Psoas muscle (tissue), 8 donors: ENCODE data around the gene HTR3D. TPM values are rescaled to one million over a fixed set of nuclear protein-coding genes. Genes with fewer than 3 reads are reported as not detected.
A peak's percentile ranks its signal among the peaks of the same experiment; 100 is the strongest.

Experiments
- ATAC-seq, 4 donors: fragments of 200-7000 bp; cut with Tn5 transposase; one replicate each; pipeline ENCODE4 v1.9.1; 2020; ENCODE audit warnings: moderate library complexity in 3 of 4, mild to moderate bottlenecking in 2 of 4
- DNase-seq, 2 donors: peaks; one replicate each; pipeline ENCODE4 v3.0.0-alpha.2; 2020
- H3K27ac ChIP-seq: fragments of 200-600 bp; one replicate; pipeline ENCODE4 v1.8.0; 2022
- H3K27me3 ChIP-seq, 3 donors: fragments of 200-600 bp in 1 of 3; one replicate each; pipeline versions ENCODE4 v1.6.1 to v1.8.0; 2013 to 2022; ENCODE audit warnings: low read length in 2 of 3, mild to moderate bottlenecking in 2 of 3, moderate library complexity in 1 of 3; ENCODE audit not compliant: insufficient read depth in 3 of 3
- H3K36me3 ChIP-seq, 2 donors: fragments of 200-600 bp in 1 of 2; one replicate each; pipeline versions ENCODE4 v1.6.1 to v1.8.0; 2013 to 2022; ENCODE audit warnings: low read depth in 1 of 2, mild to moderate bottlenecking in 1 of 2, moderate library complexity in 1 of 2; ENCODE audit not compliant: insufficient read depth in 1 of 2
- H3K4me1 ChIP-seq: fragments of 200-600 bp; one replicate; pipeline ENCODE4 v1.8.0; 2022
- H3K4me3 ChIP-seq: fragments of 200-600 bp; one replicate; pipeline ENCODE4 v1.8.0; 2022; ENCODE audit warnings: mild to moderate bottlenecking
- H3K9me3 ChIP-seq: fragments of 200-600 bp; one replicate; pipeline ENCODE4 v1.8.0; 2022
- WGBS, 3 donors: extraction: QIAGEN DNeasy Blood & Tissue Kit; methylation state at CpG; one replicate each; pipeline versions ENCODE4 v1.1.6 to v1.1.7; 2013; 5-methylcytosine and 5-hydroxymethylcytosine counted together
- intact Hi-C, 2 donors: fragments of 100-400 bp; cut with DNase I; formaldehyde crosslinking; loops; one replicate each; pipeline versions ENCODE4 v1.11.0 to v1.14.2; 2022
- polyA plus RNA-seq, 3 donors: library from polyadenylated mRNA; stranded (reverse); fragments of 200-250 nt; gene quantifications; one replicate each; pipeline ENCODE4 v1.2.3, GENCODE V29; 2013
- total RNA-seq, 4 donors: library from RNA; stranded (reverse); fragmentation: NEBNext Ultra II Directional in 2 of 4; extraction: Animal tissue kit (Norgen Biotek cat#: 25700) in 2 of 4; gene quantifications; one replicate each; pipeline versions ENCODE4 v1.2.1 to v1.2.4, GENCODE V29; 2021 to 2023
- TF ChIP-seq, protein P1 (sequence below): fragments of 200-600 bp; IDR thresholded peaks from one replicate; pipeline ENCODE4 v1.8.0; 2022; ENCODE audit warnings: antibody characterized with exemption
- donor health status: healthy with polysubstance abuse.
- donor health status: DM: no; HTN: no; CAD: no; lungs with moderate emphysema.
- donor health status: Bipolar disorder and iron deficiency.
- donor health status: healthy.
- donor health status: DM: yes; HTN: yes; CAD: no.
- donor health status: DM: no; HTN: no; CAD: no.
- donor health status: DM: no; HTN: no; CAD: no.
- donor health status: DM: yes; HTN: yes; CAD: no.

The HTR3D gene
- total and polyA plus RNA-seq, 7 donors, result not detected

DNA sequence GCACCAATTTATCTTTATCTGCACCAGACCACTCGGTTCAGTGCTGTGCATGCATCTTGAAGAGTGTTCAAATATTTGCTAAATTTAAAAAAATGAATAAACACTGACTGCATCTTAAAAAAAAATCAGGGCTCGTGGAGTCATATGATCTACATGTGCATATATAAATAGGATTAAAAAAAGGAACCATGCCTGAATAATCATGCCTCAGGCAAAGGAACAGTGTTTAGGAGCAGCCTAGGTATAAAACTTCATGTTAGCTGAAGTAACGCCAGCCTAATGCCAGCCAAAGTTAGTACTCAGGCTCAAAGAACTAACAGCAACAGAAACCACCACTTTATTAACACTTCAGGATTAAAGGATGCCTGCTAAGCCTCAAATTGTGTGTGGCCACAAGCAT lies 23.4 kb upstream of the HTR3D start:
- 48 to 79% (median 65%) methylated on average over 3 of the region's 3 CpGs for WGBS, 3 donors
- TF ChIP-seq, protein P1, sequence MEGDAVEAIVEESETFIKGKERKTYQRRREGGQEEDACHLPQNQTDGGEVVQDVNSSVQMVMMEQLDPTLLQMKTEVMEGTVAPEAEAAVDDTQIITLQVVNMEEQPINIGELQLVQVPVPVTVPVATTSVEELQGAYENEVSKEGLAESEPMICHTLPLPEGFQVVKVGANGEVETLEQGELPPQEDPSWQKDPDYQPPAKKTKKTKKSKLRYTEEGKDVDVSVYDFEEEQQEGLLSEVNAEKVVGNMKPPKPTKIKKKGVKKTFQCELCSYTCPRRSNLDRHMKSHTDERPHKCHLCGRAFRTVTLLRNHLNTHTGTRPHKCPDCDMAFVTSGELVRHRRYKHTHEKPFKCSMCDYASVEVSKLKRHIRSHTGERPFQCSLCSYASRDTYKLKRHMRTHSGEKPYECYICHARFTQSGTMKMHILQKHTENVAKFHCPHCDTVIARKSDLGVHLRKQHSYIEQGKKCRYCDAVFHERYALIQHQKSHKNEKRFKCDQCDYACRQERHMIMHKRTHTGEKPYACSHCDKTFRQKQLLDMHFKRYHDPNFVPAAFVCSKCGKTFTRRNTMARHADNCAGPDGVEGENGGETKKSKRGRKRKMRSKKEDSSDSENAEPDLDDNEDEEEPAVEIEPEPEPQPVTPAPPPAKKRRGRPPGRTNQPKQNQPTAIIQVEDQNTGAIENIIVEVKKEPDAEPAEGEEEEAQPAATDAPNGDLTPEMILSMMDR, result no peak
- ATAC-seq (no peak), DNase-seq (no peak)
- peaks cover 3 to 53% of the 10 kb centered on the region in 2 donors for H3K36me3 ChIP-seq
- peaks cover 58% of the 10 kb centered on the region for H3K4me1 ChIP-seq
- intact Hi-C loops, result no loop called here
- peak overlapping the region; percentile 84 for H3K27ac ChIP-seq
- H3K27me3 ChIP-seq, result no peaks in the 10 kb centered on the region
- H3K9me3 ChIP-seq, result no peaks in the 10 kb centered on the region
- H3K4me3 ChIP-seq, result no peak overlapping the region

DNA sequence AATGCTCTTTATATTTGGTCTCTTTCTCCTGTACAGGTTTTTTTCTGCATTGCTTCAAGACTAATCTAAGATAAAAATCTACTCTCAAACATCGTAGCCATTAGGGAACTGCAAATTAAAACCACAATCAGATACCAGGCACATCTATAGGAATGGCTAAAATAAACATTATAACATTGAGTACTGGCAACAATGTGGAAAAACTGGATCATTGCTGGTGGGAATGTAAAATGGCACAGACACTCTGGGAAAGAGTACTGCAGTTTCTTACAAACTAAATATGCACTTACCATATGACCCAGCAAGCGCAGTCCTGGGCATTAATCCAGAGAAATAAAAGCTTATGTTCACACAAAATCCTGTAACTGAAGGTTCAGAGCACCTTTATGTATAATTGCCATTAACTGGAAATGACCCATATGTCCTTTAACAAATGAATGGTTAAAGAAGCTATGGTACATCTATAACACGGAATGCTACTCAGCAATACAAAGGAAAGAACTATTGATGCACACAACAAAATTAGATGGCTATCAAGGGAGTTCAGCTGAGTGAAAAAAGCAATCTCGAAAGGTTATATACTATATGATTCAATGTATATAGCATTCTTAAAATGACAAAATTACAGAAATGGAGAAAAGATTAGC lies 20.2 kb upstream of the HTR3D start:
- Histone ChIP-seq H3K36me3 (peaks cover 3 to 65% of the 10 kb centered on the region in 2 donors), H3K4me3 (no peak overlapping the region), H3K27ac (no peak overlapping the region), H3K4me1 (peaks cover 44% of the 10 kb centered on the region), H3K9me3 (no peaks in the 10 kb centered on the region), H3K27me3 (no peaks in the 10 kb centered on the region)
- WGBS, 3 donors, result 55 to 95% (median 90%) methylated on average over 4 of the region's 4 CpGs
- no peak for DNase-seq
- TF ChIP-seq, protein P1, result no peak
- intact Hi-C loops, result loop anchor here in 1 of 2 donors (10.0 kb wide), 1 partner anchor 163 kb away; the partner anchor contains the start of gene AP2M1
- no peak for ATAC-seq

DNA sequence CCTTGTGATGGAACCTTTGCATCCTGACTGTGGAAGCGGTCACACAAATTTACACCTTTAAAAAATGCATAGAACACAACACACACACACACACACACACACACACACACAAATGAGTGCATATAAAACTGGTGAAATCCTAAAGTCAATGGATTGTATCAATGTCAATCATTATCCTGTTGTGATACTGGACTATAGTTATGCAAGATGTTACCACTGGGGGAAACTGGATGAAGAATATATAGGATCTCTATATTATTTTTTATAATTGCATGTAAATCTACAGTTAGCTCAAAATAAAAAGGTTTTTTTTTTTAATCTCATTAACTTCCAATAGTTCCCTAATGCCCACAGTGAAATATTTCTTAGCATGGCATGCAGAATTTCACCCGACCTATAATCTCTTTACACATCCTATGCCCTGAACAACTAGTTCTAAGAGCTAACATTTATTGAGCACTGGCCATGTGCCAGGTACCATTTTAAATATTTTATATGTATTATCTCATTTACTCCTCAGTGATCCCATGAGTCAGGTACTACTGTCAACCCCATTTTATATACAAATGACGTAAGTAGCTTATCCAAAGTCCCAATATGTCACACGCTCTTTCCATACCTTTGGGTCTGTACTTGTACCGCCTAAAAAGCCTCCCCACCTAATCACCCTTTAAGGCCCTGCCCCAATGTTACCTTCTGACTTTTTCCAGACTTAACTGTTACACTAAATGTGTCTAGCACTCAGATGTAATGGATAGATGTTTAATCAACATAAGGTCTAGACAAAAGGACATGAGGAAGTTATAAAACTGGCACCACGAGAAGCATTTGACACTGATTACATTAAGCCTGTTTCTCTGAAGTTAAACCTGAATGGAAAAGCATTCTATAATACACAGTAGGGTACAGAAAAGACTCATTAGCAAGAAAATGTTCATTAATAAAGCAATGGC lies 19.3 kb upstream of the HTR3D start:
- Histone ChIP-seq H3K9me3 (no peaks in the 10 kb centered on the region), H3K4me1 (peaks cover 44% of the 10 kb centered on the region), H3K27ac (peak overlapping the region; percentile 33), H3K4me3 (peak overlapping the region; percentile 96), H3K27me3 (no peaks in the 10 kb centered on the region), H3K36me3 (peaks cover 3 to 65% of the 10 kb centered on the region in 2 donors)
- no peak for DNase-seq
- TF ChIP-seq, protein P1, result no peak
- intact Hi-C loops, result loop anchor here in 1 of 2 donors (10.0 kb wide), 1 partner anchor 163 kb away; the partner anchor contains the start of gene AP2M1
- WGBS, 3 donors, result 84 to 91% (median 85%) methylated on average over 6 of the region's 6 CpGs
- ATAC-seq, result no peak

DNA sequence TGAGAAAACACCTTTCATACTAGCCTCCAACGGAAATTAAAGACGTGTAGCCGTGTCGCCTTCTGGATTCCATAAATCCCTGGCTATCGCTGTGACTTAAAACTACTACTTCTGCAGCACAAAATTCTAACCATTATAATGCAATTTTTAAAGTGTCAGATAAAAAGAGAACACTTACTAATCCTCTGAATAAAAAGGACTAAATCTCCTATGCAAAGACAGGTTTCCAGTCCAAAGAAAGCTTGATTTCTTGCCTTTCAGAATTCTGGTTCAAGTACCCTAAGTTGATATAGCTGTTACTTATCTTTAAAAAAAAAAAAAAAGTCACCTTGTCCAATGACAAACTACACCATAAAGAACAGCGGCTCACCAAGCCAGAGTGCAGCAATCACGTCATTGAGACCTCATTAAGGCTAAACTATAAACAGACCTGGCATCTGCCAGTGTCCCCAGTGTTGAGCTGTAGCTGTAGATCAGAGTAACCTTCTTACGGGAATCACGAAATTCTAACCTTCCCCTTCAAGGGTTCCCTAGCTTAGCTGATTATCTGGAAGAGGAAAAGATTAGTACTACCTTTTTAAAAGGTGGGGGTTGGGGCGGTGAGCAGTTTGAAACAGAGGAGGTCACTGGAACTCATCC lies 16.0 kb upstream of the HTR3D start:
- Histone ChIP-seq H3K27ac (peak overlapping the region; percentile 89), H3K27me3 (no peaks in the 10 kb centered on the region), H3K4me1 (peaks cover 37% of the 10 kb centered on the region), H3K9me3 (no peaks in the 10 kb centered on the region), H3K36me3 (peaks cover 0 to 37% of the 10 kb centered on the region in 2 donors), H3K4me3 (peak overlapping the region; percentile 96)
- 26 to 40% (median 29%) methylated on average over 10 of the region's 10 CpGs for WGBS, 3 donors
- peak; percentile 37 to 69 for DNase-seq
- ATAC-seq, result peak; percentile 71 to 79 (median 76)
- TF ChIP-seq, protein P1, result no peak
- intact Hi-C loops, result loop anchor here (2.0 to 10.0 kb wide), 5 partner anchors 38 to 159 kb away; partner anchors contain the start of gene AP2M1 (in 1 of the 2)
